K562 (cell line): ENCODE measurements around the gene IP6K2. TPM values are rescaled to one million over a fixed set of nuclear protein-coding genes. Genes with fewer than 3 reads are reported as not detected.

Experiments used
- ATAC-seq: fragments of 200-7000 bp; cut with Tn5 transposase; 3 replicates; pipeline ENCODE4 v1.9.1; 2020; ENCODE audit warnings: moderate library complexity
- BruUV-seq: library from RNA; stranded (reverse); fragments of 400-500 nt; replicated peaks from 2 replicates; lab custom pipeline; 2021; lab: Mats Ljungman, UMichigan
- CTCF ChIA-PET: fragments of 300-600 bp; formaldehyde crosslinking; extraction: SDS; loops from one replicate; lab custom pipeline; 2021; ENCODE audit warnings: low intra/inter-chr PET ratio; lab: Yijun Ruan, JAX
- POLR2A ChIA-PET: fragments of 300-600, 350-650 bp; sonication (Branson Sonifier 250); formaldehyde crosslinking; extraction: SDS; loops from one replicate; lab custom pipeline; 2021; ENCODE audit warnings: antibody characterized with exemption, inconsistent platforms; lab: Yijun Ruan, JAX
- DNase-seq, 4 experiments: peaks; one replicate each; pipeline versions ENCODE4 v3.0.0 to v3.0.0-alpha.2; 2011 to 2018; ENCODE audit warnings: low spot score in 3 of 4, mixed read lengths in 3 of 4; ENCODE audit errors: extremely low read depth in 1 of 4
- FAIRE-seq: peaks from 2 replicates; lab custom pipeline; 2011; peaks lifted over from hg19 to GRCh38; lab: Jason Lieb, UNC
- H2AFZ ChIP-seq: 2 replicates; pipeline ENCODE4 v1.6.0; 2011; ENCODE audit warnings: low read depth, low read length, control low read depth, inconsistent platforms
- H3K27ac ChIP-seq: fragments of 200-600 bp; 3 replicates; pipeline ENCODE4 v1.8.0; 2011; ENCODE audit warnings: low read depth, mild to moderate bottlenecking, control low read depth, inconsistent platforms, low read length, moderate library complexity, mixed read lengths; ENCODE audit errors: extremely low read depth
- H3K27me3 ChIP-seq, 2 experiments: fragments of 300-600 bp in 1 of 2; 2 replicates in 1 of 2; 3 replicates in 1 of 2; pipeline versions ENCODE4 v1.6.0 to v1.8.0; 2011; ENCODE audit warnings: inconsistent platforms in 2 of 2, low read length in 2 of 2, mild to moderate bottlenecking in 1 of 2, mixed read lengths in 1 of 2, moderate library complexity in 1 of 2; ENCODE audit not compliant: control insufficient read depth in 2 of 2, insufficient read depth in 2 of 2
- H3K36me3 ChIP-seq: fragments of 300-600 bp; 3 replicates; pipeline ENCODE4 v1.8.0; 2011; ENCODE audit warnings: mild to moderate bottlenecking, low read length, inconsistent platforms; ENCODE audit not compliant: control insufficient read depth, insufficient read depth
- H3K4me1 ChIP-seq, 2 experiments: fragments of 200-600 bp in 1 of 2; replicated peaks in 1 of 2; 2 replicates in 1 of 2; 3 replicates in 1 of 2; pipeline versions ENCODE4 v1.5.1 to v1.8.0; 2011; ENCODE audit warnings: inconsistent platforms in 2 of 2, low read length in 2 of 2, mild to moderate bottlenecking in 1 of 2, mixed read lengths in 1 of 2, moderate library complexity in 1 of 2; ENCODE audit not compliant: control insufficient read depth in 2 of 2, insufficient read depth in 2 of 2
- H3K4me2 ChIP-seq: 2 replicates; pipeline ENCODE4 v1.6.1; 2011; ENCODE audit warnings: low read length, control low read depth, inconsistent platforms, mixed read lengths; ENCODE audit not compliant: insufficient read depth
- H3K4me3 ChIP-seq: fragments of 200-600 bp; sonication (generic), shearing (Covaris generic); 2 replicates; pipeline ENCODE4 v1.5.1; 2016; ENCODE audit warnings: control low read depth, inconsistent platforms
- H3K79me2 ChIP-seq: fragments of 200-600 bp; 3 replicates; pipeline ENCODE4 v1.8.0; 2011; ENCODE audit warnings: low read length, inconsistent platforms; ENCODE audit not compliant: control insufficient read depth, insufficient read depth
- H3K9ac ChIP-seq, 2 experiments: 2 replicates each; pipeline versions ENCODE4 v1.6.0 to v1.6.1; 2011; ENCODE audit warnings: low read depth in 2 of 2, low read length in 2 of 2, control low read depth in 1 of 2, inconsistent platforms in 1 of 2, mild to moderate bottlenecking in 1 of 2, mixed read lengths in 1 of 2; ENCODE audit not compliant: insufficient read depth in 1 of 2
- H3K9me1 ChIP-seq: one replicate; pipeline ENCODE4 v1.6.0; 2011; ENCODE audit warnings: inconsistent platforms, mild to moderate bottlenecking, low read length, moderate library complexity; ENCODE audit not compliant: control insufficient read depth, insufficient read depth
- H3K9me3 ChIP-seq: replicated peaks from 2 replicates; pipeline ENCODE4 v1.5.1; 2011; ENCODE audit warnings: low read depth, low read length, inconsistent platforms; ENCODE audit not compliant: control insufficient read depth, insufficient read depth
- H4K20me1 ChIP-seq: replicated peaks from 2 replicates; pipeline ENCODE4 v1.6.1; 2011; ENCODE audit warnings: low read length, inconsistent platforms, mixed read lengths; ENCODE audit not compliant: control insufficient read depth, insufficient read depth
- E2F8 ChIP-seq: fragments of 450-650 bp; IDR thresholded peaks from 2 replicates; pipeline ENCODE4 v1.7.1; 2018; ENCODE audit warnings: mild to moderate bottlenecking, low read depth; ENCODE audit not compliant: partially characterized antibody
- HDAC1 ChIP-seq, 2 experiments: fragments of 450-650 bp; IDR thresholded peaks; 2 replicates each; pipeline ENCODE4 v1.6.1; 2016 to 2017; ENCODE audit warnings: inconsistent platforms in 1 of 2, mild to moderate bottlenecking in 1 of 2, moderate library complexity in 1 of 2
- MBD2 ChIP-seq: sonication (generic); IDR thresholded peaks from 2 replicates; pipeline ENCODE4 v1.6.1; 2016; ENCODE audit warnings: low read depth, borderline replicate concordance
- PCBP1 ChIP-seq: fragments of 200-400 bp; formaldehyde crosslinking; IDR thresholded peaks from 2 replicates; pipeline ENCODE4 v1.6.1; 2018; ENCODE audit warnings: mild to moderate bottlenecking, low read depth, low read length; ENCODE audit not compliant: poor library complexity, severe bottlenecking
- XRCC3 ChIP-seq: fragments of 450-650 bp; IDR thresholded peaks from 2 replicates; pipeline ENCODE4 v1.6.1; 2017; ENCODE audit warnings: mild to moderate bottlenecking, moderate library complexity
- WGBS: fragments of 100-300 bp; shearing (Covaris generic); methylation state at CpG from one replicate; pipeline ENCODE4 v1.1.6; 2016; ENCODE audit warnings: low coverage, mixed read lengths; ENCODE audit not compliant: insufficient coverage; ENCODE audit errors: missing lambda C conversion rate; 5-methylcytosine and 5-hydroxymethylcytosine counted together
- in situ Hi-C: fragments of 300-500 bp; cut with MboI; formaldehyde crosslinking; loops from 4 replicates; pipeline ENCODE4 v1.15.0; 2018; ENCODE audit warnings: inconsistent platforms, mixed read lengths
- intact Hi-C: fragments of 100-400 bp; cut with micrococcal nuclease; formaldehyde crosslinking; loops from 2 replicates; pipeline ENCODE4 v1.14.2; 2022
- polyA plus RNA-seq, 8 experiments: library from polyadenylated mRNA; depleted of rRNA in 4 of 8; stranded (reverse) in 5 of 8; unstranded in 3 of 8; fragments of >200 nt; fragmentation: Nextera tagmentation in 2 of 8; fragmentation: Illumina TruSeq in 1 of 8; extraction: Ambion mirVana in 2 of 8; extraction: Trizol in 1 of 8; gene quantifications; 2 replicates each; pipeline versions ENCODE4 v1.2.1 to v1.2.3, GENCODE V29; 2011 to 2014; ENCODE audit warnings: inconsistent platforms in 1 of 8, missing spikeins in 1 of 8
- total RNA-seq, 7 experiments: library from RNA; depleted of rRNA in 6 of 7; stranded (reverse); fragments of >200 nt in 6 of 7; fragmentation: Illumina TruSeq in 2 of 7; extraction: Trizol in 2 of 7; gene quantifications; 2 replicates each; pipeline versions ENCODE4 v1.2.1 to v1.2.3, GENCODE V29; 2011 to 2021; ENCODE audit warnings: low replicate concordance in 1 of 7

IP6K2 gene
- total and polyA plus RNA-seq, 9 of the 15 experiments (the other 6 are each of a cell fraction or from before 2014, with no cell fraction given): 19.6 to 78.1 (median 48.0) TPM

GRCh38 chr3:48738144-48738536 lies 21.1 kb upstream of the IP6K2 start:
- Histone ChIP-seq H3K9me1 (no peaks in the 10 kb centered on the region), H3K9me3 (no peaks in the 10 kb centered on the region), H2AFZ (no peak overlapping the region), H3K27ac (no peak overlapping the region), H3K4me2 (no peak overlapping the region), H3K4me1 (peaks cover 7 to 17% of the 10 kb centered on the region in 2 experiments; a peak in 4 of 5 replicates), H3K27me3 (no peaks in the 10 kb centered on the region), H3K4me3 (no peak overlapping the region), H3K36me3 (no peaks in the 10 kb centered on the region), H3K9ac (no peak overlapping the region), H3K79me2 (no peaks in the 10 kb centered on the region)
- in situ Hi-C loops (no loop called here), intact Hi-C loops (no loop called here)
- WGBS: no CpG with 5 or more reads among the region's 3 CpGs
- DNase-seq: no peak
- no peak for FAIRE-seq
- BruUV-seq: no TSS peak
- CTCF ChIA-PET: no interaction called here
- ATAC-seq: no peak
- TF ChIP-seq E2F8 (no peak), PCBP1 (no peak), XRCC3 (no peak), MBD2 (no peak), HDAC1 (IDR thresholded peaks at IDR 0.05) (no peak)
- TF ChIP-seq, all 486 proteins: peak for 0
- POLR2A ChIA-PET: no interaction called here
- H4K20me1 ChIP-seq: no peaks in the 10 kb centered on the region
